A549 (cell line): ENCODE measurements around the gene ZMYND8.
A peak's percentile ranks its signal among the peaks of the same experiment; 100 is the strongest.

Source experiments
- BHLHE40 ChIP-seq: IDR thresholded peaks from 2 replicates; pipeline ENCODE4 v1.6.1; 2012; ENCODE audit warnings: low read depth, low read length, inconsistent platforms
- GATA3 ChIP-seq: IDR thresholded peaks from 2 replicates; pipeline ENCODE4 v1.6.1; 2012; ENCODE audit warnings: borderline replicate concordance
- HOXB13 ChIP-seq: fragments of 250-450 bp; sonication (Bioruptor Pico); IDR thresholded peaks from 2 replicates; pipeline ENCODE4 v1.5.0; 2020; ENCODE audit warnings: low read depth, mild to moderate bottlenecking, moderate library complexity
- NR3C1 ChIP-seq: fragments of >200 bp; sonication (Bioruptor Twin); formaldehyde crosslinking; IDR thresholded peaks from 3 replicates; pipeline ENCODE4 v1.6.1; 2017
- PHF8 ChIP-seq: fragments of 200-600 bp; sonication (generic); IDR thresholded peaks from 2 replicates; pipeline ENCODE4 v1.6.1; 2016; ENCODE audit warnings: low read depth, mild to moderate bottlenecking, antibody characterized with exemption, moderate library complexity, borderline replicate concordance
- POLR2A ChIP-seq: IDR thresholded peaks from 2 replicates; pipeline ENCODE4 v1.6.1; 2012; ENCODE audit warnings: mild to moderate bottlenecking, low read length
- RAD21 ChIP-seq, 2 experiments: fragments of >200 bp in 1 of 2; sonication (Bioruptor Twin) in 1 of 2; formaldehyde crosslinking in 1 of 2; IDR thresholded peaks in 1 of 2; conservative IDR thresholded peaks in 1 of 2; 2 replicates in 1 of 2; 3 replicates in 1 of 2; pipeline ENCODE4 v1.6.1; 2012 to 2018; ENCODE audit warnings: inconsistent platforms in 1 of 2
- RFX5 ChIP-seq: fragments of 450-650 bp; IDR thresholded peaks from 2 replicates; pipeline ENCODE4 v1.7.1; 2014; ENCODE audit warnings: antibody characterized with exemption, mild to moderate bottlenecking, moderate library complexity
- TF ChIP-seq, protein P1 (sequence below): fragments of >200 bp; sonication (Bioruptor Twin); formaldehyde crosslinking; IDR thresholded peaks from 3 replicates; pipeline ENCODE4 v1.5.1; 2016
- TF ChIP-seq, protein P2 (sequence below): fragments of 200-600 bp; sonication (generic); IDR thresholded peaks from 2 replicates; pipeline ENCODE4 v1.6.1; 2016; ENCODE audit warnings: antibody characterized with exemption, mild to moderate bottlenecking, moderate library complexity

DNA sequence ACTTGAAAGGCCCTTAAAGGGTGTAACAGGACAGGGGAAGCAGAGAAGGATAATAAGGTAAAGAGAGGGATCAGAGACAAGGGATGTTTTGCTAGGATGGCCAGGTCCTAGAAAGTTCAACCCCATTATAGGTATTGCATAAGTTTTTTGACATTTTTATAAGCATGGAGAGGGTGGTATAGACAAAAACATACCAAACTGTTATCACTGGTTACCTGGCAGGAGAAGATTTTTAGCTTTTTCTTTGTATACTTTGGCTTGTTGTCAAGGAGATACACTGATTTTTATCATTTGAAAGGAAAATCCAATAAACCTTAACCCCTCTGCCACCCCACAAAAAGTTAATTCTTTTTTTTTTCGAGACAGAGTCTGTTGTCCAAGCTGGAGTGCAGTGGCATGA is 28.4 kb downstream of the ZMYND8 start:
- TF ChIP-seq, protein P1, sequence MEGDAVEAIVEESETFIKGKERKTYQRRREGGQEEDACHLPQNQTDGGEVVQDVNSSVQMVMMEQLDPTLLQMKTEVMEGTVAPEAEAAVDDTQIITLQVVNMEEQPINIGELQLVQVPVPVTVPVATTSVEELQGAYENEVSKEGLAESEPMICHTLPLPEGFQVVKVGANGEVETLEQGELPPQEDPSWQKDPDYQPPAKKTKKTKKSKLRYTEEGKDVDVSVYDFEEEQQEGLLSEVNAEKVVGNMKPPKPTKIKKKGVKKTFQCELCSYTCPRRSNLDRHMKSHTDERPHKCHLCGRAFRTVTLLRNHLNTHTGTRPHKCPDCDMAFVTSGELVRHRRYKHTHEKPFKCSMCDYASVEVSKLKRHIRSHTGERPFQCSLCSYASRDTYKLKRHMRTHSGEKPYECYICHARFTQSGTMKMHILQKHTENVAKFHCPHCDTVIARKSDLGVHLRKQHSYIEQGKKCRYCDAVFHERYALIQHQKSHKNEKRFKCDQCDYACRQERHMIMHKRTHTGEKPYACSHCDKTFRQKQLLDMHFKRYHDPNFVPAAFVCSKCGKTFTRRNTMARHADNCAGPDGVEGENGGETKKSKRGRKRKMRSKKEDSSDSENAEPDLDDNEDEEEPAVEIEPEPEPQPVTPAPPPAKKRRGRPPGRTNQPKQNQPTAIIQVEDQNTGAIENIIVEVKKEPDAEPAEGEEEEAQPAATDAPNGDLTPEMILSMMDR: no peak
- TF ChIP-seq BHLHE40 (no peak), PHF8 (no peak), NR3C1 (no peak), RAD21 (conservative IDR thresholded peaks at IDR 0.05 in 1 of 2, IDR thresholded peaks at IDR 0.05 in 1 of 2) (no peak), POLR2A (no peak), RFX5 (no peak), GATA3 (peak; percentile 66; the same call in 1 of the 2 replicates), HOXB13 (CRISPR knock-in tag) (no peak)
- TF ChIP-seq, protein P2, sequence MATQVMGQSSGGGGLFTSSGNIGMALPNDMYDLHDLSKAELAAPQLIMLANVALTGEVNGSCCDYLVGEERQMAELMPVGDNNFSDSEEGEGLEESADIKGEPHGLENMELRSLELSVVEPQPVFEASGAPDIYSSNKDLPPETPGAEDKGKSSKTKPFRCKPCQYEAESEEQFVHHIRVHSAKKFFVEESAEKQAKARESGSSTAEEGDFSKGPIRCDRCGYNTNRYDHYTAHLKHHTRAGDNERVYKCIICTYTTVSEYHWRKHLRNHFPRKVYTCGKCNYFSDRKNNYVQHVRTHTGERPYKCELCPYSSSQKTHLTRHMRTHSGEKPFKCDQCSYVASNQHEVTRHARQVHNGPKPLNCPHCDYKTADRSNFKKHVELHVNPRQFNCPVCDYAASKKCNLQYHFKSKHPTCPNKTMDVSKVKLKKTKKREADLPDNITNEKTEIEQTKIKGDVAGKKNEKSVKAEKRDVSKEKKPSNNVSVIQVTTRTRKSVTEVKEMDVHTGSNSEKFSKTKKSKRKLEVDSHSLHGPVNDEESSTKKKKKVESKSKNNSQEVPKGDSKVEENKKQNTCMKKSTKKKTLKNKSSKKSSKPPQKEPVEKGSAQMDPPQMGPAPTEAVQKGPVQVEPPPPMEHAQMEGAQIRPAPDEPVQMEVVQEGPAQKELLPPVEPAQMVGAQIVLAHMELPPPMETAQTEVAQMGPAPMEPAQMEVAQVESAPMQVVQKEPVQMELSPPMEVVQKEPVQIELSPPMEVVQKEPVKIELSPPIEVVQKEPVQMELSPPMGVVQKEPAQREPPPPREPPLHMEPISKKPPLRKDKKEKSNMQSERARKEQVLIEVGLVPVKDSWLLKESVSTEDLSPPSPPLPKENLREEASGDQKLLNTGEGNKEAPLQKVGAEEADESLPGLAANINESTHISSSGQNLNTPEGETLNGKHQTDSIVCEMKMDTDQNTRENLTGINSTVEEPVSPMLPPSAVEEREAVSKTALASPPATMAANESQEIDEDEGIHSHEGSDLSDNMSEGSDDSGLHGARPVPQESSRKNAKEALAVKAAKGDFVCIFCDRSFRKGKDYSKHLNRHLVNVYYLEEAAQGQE: no peak
